HEK293T (cell line): ENCODE data around the gene DHRSX.

Source experiments
- CTCF ChIA-PET: fragments of 350-600 bp; formaldehyde crosslinking; extraction: SDS; loops from one replicate; lab custom pipeline; 2021; ENCODE audit warnings: antibody characterized with exemption, inconsistent platforms; lab: Yijun Ruan, JAX
- POLR2A ChIA-PET: fragments of 350-600 bp; formaldehyde crosslinking; extraction: SDS; loops from one replicate; lab custom pipeline; 2020; ENCODE audit warnings: antibody characterized with exemption, inconsistent platforms; lab: Yijun Ruan, JAX
- DNase-seq: peaks from one replicate; pipeline ENCODE4 v3.0.0; 2012; ENCODE audit warnings: mixed read lengths; ENCODE audit errors: extremely low spot score
- ARNT ChIP-seq: fragments of 450-650 bp; IDR thresholded peaks from 2 replicates; pipeline ENCODE4 v1.6.1; 2017; ENCODE audit warnings: mild to moderate bottlenecking
- BHLHE40 ChIP-seq: fragments of 450-650 bp; IDR thresholded peaks from 2 replicates; pipeline ENCODE4 v1.6.1; 2016; ENCODE audit warnings: mild to moderate bottlenecking, moderate library complexity, borderline replicate concordance
- CTBP1 ChIP-seq: fragments of 450-650 bp; IDR thresholded peaks from 2 replicates; pipeline ENCODE4 v1.6.1; 2016; ENCODE audit warnings: borderline replicate concordance
- ELF4 ChIP-seq: fragments of 450-650 bp; IDR thresholded peaks from 2 replicates; pipeline ENCODE4 v1.6.1; 2017; ENCODE audit warnings: antibody characterized with exemption
- FOXA1 ChIP-seq: fragments of 450-650 bp; IDR thresholded peaks from 2 replicates; pipeline ENCODE4 v1.6.1; 2016; ENCODE audit warnings: mild to moderate bottlenecking
- FOXK2 ChIP-seq: fragments of 450-650 bp; IDR thresholded peaks from 2 replicates; pipeline ENCODE4 v1.6.1; 2016; ENCODE audit warnings: mild to moderate bottlenecking
- FOXM1 ChIP-seq: fragments of 450-650 bp; IDR thresholded peaks from 2 replicates; pipeline ENCODE4 v1.6.1; 2017; ENCODE audit warnings: mild to moderate bottlenecking, borderline replicate concordance
- HDGF ChIP-seq: fragments of 450-650 bp; IDR thresholded peaks from 2 replicates; pipeline ENCODE4 v1.6.1; 2017; ENCODE audit warnings: antibody characterized with exemption, borderline replicate concordance
- L3MBTL2 ChIP-seq: fragments of 450-650 bp; conservative IDR thresholded peaks from 2 replicates; pipeline ENCODE4 v1.6.1; 2016; ENCODE audit warnings: mild to moderate bottlenecking
- LEF1 ChIP-seq: fragments of 450-650 bp; IDR thresholded peaks from 2 replicates; pipeline ENCODE4 v1.6.1; 2017; ENCODE audit warnings: mild to moderate bottlenecking, borderline replicate concordance
- NFRKB ChIP-seq: fragments of 450-650 bp; IDR thresholded peaks from 2 replicates; pipeline ENCODE4 v1.6.1; 2016; ENCODE audit warnings: mild to moderate bottlenecking, moderate library complexity
- PKNOX1 ChIP-seq: fragments of 450-650 bp; IDR thresholded peaks from 2 replicates; pipeline ENCODE4 v1.6.1; 2016
- SP1 ChIP-seq: fragments of 450-650 bp; IDR thresholded peaks from 2 replicates; pipeline ENCODE4 v1.6.1; 2017
- SUZ12 ChIP-seq: fragments of 450-650 bp; IDR thresholded peaks from 2 replicates; pipeline ENCODE4 v1.6.1; 2016; ENCODE audit warnings: mild to moderate bottlenecking
- TARDBP ChIP-seq: fragments of 450-650 bp; IDR thresholded peaks from 2 replicates; pipeline ENCODE4 v1.6.1; 2016
- ZNF384 ChIP-seq: fragments of 450-650 bp; IDR thresholded peaks from 2 replicates; pipeline ENCODE4 v1.6.1; 2016

DHRSX gene

GRCh38 chrX:2376166-2376565 is 124.6 kb downstream of the DHRSX start:
- ChIA-PET CTCF (no interaction called here), POLR2A (no interaction called here)
- no peak for DNase-seq
- no peak for TF ChIP-seq LEF1
- no peak for TF ChIP-seq FOXM1
- TF ChIP-seq SP1 = no peak
- no peak for TF ChIP-seq TARDBP
- TF ChIP-seq SUZ12 = no peak
- no peak for TF ChIP-seq NFRKB
- TF ChIP-seq FOXK2 = no peak
- no peak for TF ChIP-seq L3MBTL2
- no peak for TF ChIP-seq HDGF
- no peak for TF ChIP-seq FOXA1
- no peak for TF ChIP-seq ZNF384
- TF ChIP-seq ARNT = no peak
- TF ChIP-seq ELF4 = no peak
- no peak for TF ChIP-seq PKNOX1
- TF ChIP-seq CTBP1 = no peak
- TF ChIP-seq BHLHE40 = no peak

GRCh38 chrX:2374086-2374485 is 126.7 kb downstream of the DHRSX start:
- POLR2A ChIA-PET = no interaction called here
- no peak for TF ChIP-seq ELF4
- no peak for TF ChIP-seq FOXK2
- TF ChIP-seq PKNOX1 = no peak
- TF ChIP-seq TARDBP = no peak
- TF ChIP-seq ZNF384 = no peak
- no peak for TF ChIP-seq CTBP1
- no peak for TF ChIP-seq L3MBTL2
- no peak for TF ChIP-seq SP1
- DNase-seq = no peak
- CTCF ChIA-PET = no interaction called here

- CTCF ChIA-PET = no interaction called here
Measured at GRCh38 chrX:2373615-2374014, 127.2 kb downstream of the DHRSX start.

GRCh38 chrX:2371026-2371711 is 129.6 kb downstream of the DHRSX start:
- no peak for DNase-seq
- TF ChIP-seq PKNOX1 (no peak), CTBP1 (no peak), NFRKB (no peak), FOXA1 (no peak), HDGF (no peak), ARNT (no peak), LEF1 (no peak)
- ChIA-PET POLR2A (no interaction called here), CTCF (no interaction called here)

More at GRCh38 chrX:2373615-2374014, 127.2 kb downstream of the DHRSX start:
- no peak for TF ChIP-seq CTBP1
- TF ChIP-seq TARDBP = no peak
- TF ChIP-seq NFRKB = no peak
- no peak for TF ChIP-seq FOXA1
- TF ChIP-seq SUZ12 = no peak
- no peak for TF ChIP-seq L3MBTL2
- no peak for TF ChIP-seq FOXM1
- no peak for TF ChIP-seq ELF4
- no peak for TF ChIP-seq LEF1
- TF ChIP-seq SP1 = no peak
- no peak for TF ChIP-seq ZNF384
- no peak for TF ChIP-seq BHLHE40
- no peak for TF ChIP-seq ARNT
- DNase-seq = no peak
- POLR2A ChIA-PET = no interaction called here

GRCh38 chrX:2370456-2370855 is 130.3 kb downstream of the DHRSX start:
- ChIA-PET CTCF (no interaction called here), POLR2A (no interaction called here)
- TF ChIP-seq CTBP1 (no peak), FOXK2 (no peak), TARDBP (no peak), BHLHE40 (no peak), PKNOX1 (no peak), LEF1 (no peak), SP1 (no peak), ZNF384 (no peak), HDGF (no peak), L3MBTL2 (no peak), FOXA1 (no peak), FOXM1 (no peak), SUZ12 (no peak), NFRKB (no peak), ARNT (no peak)
- no peak for DNase-seq

GRCh38 chrX:2369206-2369605 is 131.6 kb downstream of the DHRSX start:
- ChIA-PET CTCF (no interaction called here), POLR2A (no interaction called here)
- TF ChIP-seq FOXM1 = no peak
- no peak for TF ChIP-seq TARDBP
- TF ChIP-seq SUZ12 = no peak
- no peak for DNase-seq
